GM18508 (cell line): ENCODE data around the gene TFIP11.
"Not testable (repeated sequence)": the region's sequence is repeated elsewhere in the genome, so short reads cannot be mapped to it uniquely, and the experiment has no call there.

Experiments
- ATAC-seq: cut with Tn5 transposase; IDR thresholded peaks from one replicate; pipeline ENCODE4 v1.9.1; 2021; ENCODE audit warnings: moderate number of reproducible peaks; ENCODE audit not compliant: insufficient read depth, unreplicated experiment

The TFIP11 gene

DNA sequence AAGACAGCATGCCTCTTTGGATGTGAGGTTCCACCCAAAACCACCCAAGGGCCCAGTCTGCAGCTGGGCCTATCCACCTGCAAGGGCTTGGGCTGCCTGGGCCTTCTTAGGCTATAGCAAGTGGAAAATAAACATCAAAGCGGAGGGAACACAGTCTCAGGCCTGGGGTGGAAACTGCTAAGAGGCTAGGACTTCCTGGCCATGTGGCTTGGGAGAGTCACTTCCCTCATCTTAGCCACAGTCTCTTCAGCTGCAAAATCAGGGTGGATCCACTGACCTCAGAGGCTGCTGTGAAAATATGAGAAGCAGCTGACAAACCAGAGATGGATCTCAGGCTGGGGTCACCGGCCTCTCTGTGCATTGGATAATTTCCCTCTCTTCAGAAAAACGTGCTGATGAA is 30.6 kb upstream of the TFIP11 start:
- ATAC-seq, result no peak

DNA sequence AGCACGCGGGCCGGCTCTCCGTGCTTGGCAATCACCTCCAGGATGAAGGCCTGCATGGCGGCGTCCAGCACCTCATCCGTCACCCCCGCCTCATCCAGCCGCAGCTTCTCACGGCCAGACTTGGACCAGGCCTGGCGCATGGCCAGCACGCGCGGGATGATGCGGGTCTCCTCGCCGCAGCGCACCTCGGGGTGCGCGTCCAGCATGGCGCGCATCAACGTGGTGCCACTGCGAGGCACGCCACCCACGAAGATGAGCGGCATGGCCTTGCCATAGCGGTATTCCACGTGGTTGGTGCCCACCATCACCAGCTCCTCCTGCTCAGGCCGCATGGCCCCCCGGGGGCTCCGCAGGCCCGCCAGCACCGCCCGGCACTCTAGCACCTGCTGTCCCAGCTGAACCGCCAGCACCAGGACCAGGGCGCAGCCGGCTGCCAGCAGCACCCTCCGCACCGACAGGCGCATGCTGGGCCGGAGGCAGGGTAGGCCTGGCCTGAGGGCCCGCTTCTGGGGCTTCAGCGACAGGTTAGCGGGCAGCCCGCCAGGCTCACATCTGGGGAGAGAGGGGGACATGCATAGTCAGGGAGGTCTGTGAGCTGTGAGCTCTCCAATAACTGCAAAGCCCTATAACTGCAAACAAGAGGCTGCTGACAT is 29.0 kb upstream of the TFIP11 start:
- no peak for ATAC-seq

DNA sequence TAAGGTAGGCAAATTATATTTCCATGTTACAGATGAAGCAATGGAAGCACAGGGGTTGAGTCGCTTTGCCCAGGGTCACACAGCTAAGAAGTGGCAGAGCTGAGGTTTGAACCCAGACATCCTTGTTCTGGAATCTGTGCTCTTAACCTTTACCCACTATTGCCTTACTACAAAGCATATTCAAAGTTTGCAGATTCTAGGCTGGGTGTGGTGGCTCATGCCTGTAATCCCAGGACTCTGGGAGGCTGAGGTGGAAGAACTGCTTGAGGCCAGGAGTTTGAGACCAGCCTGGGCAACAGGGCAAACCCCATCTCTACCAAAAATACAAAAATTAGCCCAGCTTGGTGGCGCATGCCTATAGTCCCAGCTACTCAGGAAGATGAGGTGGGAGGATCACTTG is 27.8 kb upstream of the TFIP11 start:
- ATAC-seq, result no peak

DNA sequence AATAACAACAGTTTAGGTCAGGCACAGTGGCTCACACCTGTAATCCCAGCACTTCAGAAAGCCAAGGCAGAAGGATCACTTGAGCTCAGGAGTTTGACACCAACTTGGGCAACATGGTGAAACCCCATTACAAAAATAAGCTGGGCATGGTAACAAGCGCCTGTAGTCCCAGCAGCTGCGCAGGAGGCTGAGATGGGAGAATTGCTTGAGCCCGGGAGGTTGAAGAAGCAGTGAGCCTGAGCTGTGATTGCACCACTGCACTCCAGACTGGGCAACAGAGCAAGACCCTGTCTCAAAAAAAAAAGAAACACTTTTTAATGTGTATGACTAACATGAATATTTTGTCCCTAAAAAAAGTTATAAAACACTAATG is 24.5 kb upstream of the TFIP11 start:
- no peak for ATAC-seq

DNA sequence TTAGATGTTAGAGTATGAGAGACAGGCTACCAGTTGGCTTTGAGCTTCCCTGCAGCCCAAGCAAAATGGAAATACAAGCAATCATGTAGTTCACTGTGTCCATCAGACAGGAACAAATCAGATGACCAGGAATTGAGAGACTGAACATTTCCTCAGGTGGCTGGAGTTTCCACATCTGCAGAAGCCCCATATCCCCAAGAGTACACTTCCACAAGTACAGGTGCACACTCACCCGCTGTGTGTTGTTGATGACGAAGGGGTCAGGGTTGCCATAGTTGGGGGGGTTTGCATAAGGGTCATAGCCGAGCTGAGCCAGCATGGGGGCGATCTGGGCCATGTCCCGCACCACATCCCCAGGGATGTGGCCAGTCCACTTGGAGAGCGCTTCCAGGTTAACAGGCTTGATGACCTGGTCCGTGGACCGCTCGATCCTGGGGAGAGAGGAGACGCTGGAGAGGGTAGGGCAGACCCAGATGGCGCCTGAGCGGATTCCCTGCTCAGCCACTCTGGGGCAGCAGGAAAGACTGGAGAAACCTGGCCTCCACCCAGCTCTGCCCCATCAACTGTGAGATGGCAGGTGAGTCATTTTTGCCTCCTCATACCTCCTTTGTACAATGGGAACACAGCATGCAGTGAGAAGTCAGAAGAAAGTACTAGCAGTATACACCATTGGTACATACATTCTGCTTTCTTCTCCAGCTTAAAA is 23.9 kb upstream of the TFIP11 start:
- no peak for ATAC-seq

DNA sequence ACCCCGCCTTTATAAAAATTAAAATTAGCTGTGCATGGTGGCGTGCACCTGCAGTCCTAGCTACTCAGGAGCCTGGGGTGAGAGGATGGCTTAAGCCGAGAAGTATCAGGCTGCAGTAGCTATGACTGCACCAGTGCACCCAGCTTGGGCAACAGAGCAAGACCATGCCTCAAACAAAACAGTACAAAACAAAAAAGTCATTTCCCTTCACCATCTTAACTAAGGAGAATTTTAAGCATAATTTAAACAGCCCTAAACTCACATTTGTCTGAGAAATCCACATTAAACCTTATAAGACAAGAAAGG is 23.3 kb upstream of the TFIP11 start:
- ATAC-seq, result no peak

DNA sequence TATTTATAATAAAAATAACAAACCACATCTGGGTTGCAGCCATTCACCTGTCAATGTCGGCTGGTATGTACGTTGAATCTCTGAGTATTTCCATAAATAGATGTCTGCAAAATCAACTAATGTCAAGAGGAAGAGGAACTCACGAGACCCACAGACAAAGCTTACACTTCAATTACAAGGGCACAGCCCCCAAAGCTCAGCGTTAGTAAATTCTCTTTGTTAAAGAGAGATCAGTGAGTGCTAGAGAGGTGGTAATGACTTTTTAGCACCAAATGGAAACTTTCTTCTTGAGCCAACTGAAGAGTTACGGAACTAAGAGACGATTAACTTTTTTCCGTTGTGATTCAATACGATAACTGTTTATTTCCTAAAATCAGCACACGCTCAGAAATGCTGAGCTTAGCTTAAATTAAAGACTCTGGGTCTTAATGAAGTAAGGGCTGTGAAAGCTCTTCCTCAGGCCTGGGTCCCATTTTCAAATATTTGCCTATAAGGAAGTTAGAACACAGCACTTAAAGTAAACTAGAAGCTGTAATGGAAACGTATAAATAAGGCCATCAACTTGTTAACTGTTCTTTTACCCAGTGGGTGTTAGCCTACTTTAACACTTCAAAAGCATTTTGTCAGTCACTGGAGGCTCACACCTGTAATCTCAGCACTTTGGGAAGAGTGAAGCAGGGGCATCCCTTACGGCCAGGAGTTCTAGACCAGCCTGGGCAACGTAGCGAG is 22.8 kb upstream of the TFIP11 start:
- ATAC-seq, result no peak

DNA sequence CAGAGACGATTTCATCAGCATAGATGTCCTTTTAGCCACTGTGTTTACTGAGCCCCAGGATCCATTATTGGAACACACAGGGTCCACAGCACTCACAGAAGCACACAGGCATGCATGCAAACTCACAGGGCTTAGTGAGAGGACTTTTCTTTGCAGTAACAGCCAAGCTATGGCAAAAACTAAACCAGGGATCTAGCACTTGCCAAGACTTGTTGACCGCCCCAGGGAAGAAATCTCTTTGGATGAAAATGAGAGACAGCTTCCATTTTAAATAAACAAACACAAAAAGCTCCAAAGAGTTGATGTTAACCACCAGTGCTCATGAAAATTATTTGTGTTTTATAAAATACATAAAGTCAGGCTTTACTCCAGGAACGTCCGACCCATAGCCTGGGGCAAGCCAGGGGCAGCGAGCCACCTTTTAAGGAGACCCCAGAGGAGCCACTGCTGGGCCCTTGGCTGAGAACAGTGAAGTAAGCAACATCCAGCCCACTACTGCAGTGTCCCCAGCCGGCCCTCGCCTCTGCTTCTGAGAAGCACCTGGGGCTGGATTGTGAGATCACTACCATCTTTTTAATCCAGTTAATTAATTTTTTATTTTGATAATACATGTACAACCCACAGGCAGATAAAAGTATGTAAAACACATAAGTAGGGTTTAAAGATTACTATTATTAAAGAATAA is 22.0 kb upstream of the TFIP11 start:
- no peak for ATAC-seq

DNA sequence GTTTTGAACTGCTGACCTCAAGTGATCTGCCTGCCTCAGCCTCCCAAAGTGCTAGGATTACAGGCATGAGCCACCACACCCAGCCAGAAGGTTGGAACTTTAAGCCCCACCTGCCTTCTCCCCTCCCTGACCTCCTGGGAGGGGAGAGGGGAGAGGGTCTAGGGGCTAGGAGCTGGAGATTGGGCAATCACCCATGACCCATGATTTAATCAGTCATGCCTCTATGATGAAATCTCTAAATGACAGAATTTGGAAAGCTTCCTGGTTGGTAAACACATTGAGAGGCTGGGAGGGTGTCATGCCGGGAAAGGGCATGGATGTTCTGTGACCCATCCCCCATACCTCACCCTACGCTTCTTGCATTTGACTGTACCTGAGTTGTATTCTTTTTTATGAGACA is 17.1 kb upstream of the TFIP11 start:
- no peak for ATAC-seq

DNA sequence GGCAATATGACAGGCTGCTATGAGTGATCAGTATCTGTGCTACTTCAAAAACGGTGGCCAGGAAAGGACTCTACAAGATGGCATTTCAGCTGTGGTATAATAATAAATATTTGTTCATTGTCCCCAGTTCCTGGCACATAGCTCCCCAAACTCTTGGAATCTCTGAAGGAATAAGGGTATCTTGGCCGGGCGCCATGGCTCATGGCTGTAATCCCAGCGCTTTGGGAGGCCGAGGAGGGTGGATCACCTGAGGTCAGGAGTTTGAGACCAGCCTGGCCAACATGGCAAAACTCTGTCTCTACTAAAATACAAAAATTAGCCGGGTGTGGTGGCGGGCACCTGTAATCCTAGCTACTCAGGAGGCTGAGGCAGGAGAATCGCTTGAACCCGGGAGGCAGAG is 16.2 kb upstream of the TFIP11 start:
- not testable (repeated sequence) for ATAC-seq

DNA sequence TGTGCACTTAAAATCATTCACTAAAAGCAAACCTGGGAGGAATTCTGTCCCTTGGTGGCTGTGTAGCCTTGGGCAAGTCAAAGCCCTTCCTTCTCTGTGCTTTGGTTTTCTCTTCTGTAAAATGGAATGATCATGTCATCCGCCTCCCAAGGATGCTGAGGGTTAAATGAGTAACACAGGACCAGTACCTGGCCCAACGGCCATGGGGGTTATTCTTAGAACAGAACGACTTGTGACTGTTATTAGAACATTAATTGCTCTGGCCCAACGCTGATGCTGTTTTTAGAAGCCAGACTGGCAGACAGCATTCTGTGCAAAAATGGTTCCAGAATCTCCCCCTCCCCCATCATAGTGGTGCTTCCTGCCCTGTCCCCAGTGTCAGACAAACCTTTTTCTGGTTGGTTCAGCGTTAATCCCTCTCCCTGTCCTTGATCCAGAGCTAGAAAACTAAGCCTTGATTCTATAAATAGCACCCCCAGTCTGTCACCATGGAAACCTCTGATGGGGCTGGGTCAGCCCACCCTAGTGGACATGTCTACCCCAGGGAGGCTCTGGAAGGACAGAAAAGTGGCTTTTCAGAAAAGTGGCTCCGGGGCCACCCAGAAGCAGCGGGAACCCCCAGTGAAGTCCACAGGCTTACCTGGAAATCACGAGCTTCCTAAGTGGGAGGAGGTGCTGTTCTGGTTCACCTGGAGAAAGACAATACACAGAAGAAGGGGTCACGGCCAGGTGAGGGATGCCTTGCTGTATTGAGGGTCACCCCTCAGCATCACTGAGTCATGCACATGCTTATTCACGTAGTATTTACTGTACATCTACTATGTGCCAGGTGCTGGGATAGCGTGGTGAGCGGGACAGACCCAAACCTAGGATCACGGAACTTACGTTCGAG is 15.5 kb upstream of the TFIP11 start:
- no peak for ATAC-seq

DNA sequence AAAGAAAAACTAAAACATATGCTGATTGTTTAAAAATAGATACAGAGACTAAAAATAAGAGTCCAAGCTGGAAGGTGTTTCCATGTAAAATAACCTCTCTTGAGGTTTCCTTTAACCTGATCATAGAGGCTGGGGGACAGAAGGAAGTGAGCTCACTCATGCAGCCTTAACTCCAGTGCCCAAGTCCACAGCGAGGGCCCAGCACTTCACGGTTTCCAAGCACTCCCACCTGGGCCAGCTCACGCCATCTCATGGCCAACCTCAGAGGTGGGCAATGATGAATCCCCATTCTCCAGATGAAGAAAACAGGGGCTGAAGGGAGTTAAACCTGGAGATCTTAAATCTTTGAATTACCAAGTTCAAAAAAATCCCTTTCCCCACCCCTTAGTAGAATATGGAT is 14.9 kb upstream of the TFIP11 start:
- no peak for ATAC-seq

DNA sequence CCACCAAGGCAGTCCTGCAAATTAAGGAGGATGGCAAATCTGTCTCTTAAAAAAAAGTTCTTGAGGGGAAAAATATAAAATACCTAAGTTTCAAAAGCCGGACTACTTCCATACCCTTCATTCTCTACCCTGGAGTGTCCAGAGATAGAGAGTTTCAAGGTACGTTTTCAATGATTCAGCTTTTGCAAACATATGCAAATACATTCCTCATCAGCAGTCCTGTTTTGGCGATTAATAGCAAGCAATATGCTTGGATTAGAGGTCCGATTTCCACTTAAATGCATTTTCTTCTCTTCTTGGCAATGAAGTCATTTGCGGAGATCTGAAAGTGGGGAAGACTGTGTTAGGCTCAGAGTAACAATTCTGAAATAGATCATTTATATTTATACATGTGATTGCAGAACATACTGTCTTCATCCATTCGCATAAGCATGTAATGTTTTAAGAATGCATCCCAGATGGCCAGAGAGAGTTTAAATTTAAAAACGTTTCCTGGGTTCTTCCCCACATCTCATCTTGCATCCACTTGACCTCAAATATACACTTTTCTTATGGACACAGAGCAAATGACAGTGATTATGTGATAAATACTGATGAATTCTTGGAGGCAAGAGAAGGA is 13.8 kb upstream of the TFIP11 start:
- ATAC-seq, result no peak

DNA sequence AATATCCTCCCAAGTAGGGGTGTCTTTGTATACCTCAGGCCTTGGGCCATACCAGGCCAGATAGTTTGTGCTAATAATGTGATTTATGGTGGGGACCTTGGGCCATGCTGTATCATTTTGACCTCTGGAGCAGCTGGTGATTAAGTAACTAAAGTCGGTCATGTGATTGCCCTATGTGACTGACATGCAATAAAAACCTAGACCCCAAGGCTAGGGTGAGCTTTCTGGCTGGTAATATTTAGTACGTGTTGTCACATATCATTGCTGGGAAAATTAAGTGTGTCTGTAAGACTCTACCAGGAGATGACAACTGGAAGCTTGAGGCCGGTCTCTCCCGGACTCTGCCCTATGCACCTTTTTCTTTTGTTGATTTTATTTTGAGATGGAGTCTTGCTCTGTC is 12.6 kb upstream of the TFIP11 start:
- ATAC-seq, result no peak

DNA sequence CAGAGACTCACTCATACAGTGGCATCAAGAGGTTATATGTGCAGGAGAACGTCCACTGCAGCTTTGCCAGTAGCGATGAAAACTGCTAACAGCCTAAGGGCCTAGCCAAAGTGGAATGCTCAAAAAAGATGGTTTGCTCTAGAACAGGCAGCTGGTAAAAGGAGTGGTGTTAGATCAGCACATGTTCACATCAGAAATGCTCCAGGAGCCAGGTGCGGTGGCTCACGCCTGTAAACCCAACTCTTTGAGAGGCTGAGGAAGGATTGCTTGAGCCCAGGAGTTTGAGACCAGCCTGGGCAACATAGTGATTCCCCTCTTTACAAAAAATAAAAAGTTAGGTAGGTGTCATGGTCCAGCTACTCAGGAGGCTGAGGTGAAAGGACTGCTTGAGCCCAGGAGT is 10.3 kb upstream of the TFIP11 start:
- no peak for ATAC-seq

DNA sequence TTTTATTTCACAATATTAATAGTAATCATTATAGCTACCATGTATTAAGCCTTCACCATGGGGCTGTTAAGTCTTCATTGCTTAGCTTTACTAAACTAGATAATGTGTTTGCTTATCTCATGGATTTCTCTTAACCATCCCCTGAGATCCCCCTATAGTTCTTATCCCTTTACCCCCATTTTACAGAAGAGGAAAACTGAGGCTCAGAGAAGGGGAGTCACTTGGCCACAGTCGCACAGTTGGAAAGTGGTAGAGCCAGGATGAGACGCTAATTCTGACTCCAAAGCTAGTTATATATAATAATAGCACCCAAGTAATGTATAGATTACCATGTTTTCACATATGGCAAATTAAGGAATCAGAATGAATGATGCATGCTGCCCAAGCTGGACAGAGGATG is 9.7 kb upstream of the TFIP11 start:
- no peak for ATAC-seq

DNA sequence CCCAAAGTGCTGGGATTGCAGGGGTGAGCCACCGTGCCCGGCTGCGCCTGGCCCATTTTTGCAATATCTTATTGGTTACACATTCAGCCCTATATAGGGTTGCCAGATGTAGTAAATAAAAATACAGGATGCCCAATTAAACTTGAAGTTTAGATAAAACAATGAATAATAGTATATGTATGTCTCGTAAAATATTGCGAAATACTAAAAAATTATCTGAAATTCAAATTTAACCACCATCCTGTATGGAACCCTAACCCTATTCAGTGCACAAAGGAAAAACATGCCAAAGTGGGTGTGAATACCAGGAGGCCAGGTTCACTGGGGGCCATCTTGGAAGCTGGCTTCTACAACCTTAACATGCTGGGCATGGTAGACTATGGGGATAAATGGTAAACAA is 5.2 kb upstream of the TFIP11 start:
- ATAC-seq, result no peak

DNA sequence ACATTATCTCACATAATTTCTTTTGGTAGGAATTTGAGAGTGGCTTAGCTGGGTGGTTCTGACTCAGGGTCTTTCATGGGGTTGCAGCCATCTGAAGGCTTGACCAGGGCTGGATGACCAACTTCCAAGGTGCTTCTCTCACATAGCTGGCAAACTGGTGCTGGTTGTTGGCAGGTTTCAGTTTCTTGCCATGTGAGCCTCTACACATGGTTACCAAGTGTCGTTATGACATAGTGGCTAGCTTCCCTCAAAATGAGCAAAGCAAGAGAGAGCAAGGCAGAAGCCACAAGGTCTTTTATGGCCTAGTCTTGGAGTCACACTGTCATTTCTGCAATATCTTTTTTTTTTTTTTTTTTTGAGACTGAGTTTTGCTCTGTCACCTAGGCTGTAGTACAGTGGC is 4.2 kb upstream of the TFIP11 start:
- ATAC-seq, result no peak

DNA sequence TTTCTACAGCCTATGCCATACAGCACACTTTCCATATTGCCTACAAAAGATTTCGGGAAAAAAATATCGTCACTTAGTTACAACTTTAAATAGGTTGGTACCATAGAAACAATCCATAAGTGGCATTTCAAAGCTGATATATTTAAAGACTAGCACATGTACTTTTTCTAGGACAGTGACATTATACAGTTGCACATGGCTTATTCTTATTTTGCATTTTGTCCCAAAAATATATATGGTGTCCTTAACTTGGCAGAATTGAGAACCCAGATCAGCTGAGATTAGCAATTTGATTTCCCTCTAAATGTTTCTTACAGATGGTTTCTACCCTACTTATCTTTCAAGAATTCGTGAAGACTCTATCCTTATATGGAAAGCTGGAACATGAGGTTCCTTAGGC is 3.7 kb upstream of the TFIP11 start:
- no peak for ATAC-seq
